WTC11 (cell line): ENCODE results near the gene HDAC7. TPM values are rescaled to one million over a fixed set of nuclear protein-coding genes. Genes with fewer than 3 reads are reported as not detected.

Experiments used
- ATAC-seq: fragments of 200-7000 bp; cut with Tn5 transposase; 2 replicates; pipeline ENCODE4 v1.10.0; 2021; ENCODE audit warnings: mild to moderate bottlenecking, moderate library complexity
- CTCF ChIA-PET: fragments of 300-600 bp; sonication (Branson Sonifier 250); formaldehyde crosslinking; loops from one replicate; lab custom pipeline; 2021; ENCODE audit warnings: antibody characterized with exemption; lab: Charles Lee
- POLR2A ChIA-PET: fragments of 350-600 bp; sonication (Branson Sonifier 250); formaldehyde crosslinking; loops from one replicate; lab custom pipeline; 2021; ENCODE audit warnings: antibody characterized with exemption; lab: Charles Lee
- DNase-seq: peaks from one replicate; pipeline ENCODE4 v3.0.0; 2021; ENCODE audit warnings: low spot score
- H3K27ac Mint-ChIP-seq: 2 replicates; pipeline ENCODE4 v1.8.0; 2021; ENCODE audit warnings: mixed read lengths
- H3K27me3 Mint-ChIP-seq: 2 replicates; pipeline ENCODE4 v1.8.0; 2021; ENCODE audit warnings: low read depth, mild to moderate bottlenecking, moderate library complexity, mixed read lengths
- H3K36me3 Mint-ChIP-seq: 2 replicates; pipeline ENCODE4 v1.8.0; 2021; ENCODE audit warnings: mixed read lengths
- H3K4me1 Mint-ChIP-seq: 2 replicates; pipeline ENCODE4 v1.8.0; 2022; ENCODE audit warnings: mixed read lengths
- H3K4me3 Mint-ChIP-seq: 2 replicates; pipeline ENCODE4 v1.8.0; 2021; ENCODE audit warnings: mild to moderate bottlenecking, moderate library complexity, mixed read lengths
- H3K9me3 Mint-ChIP-seq: 2 replicates; pipeline ENCODE4 v1.8.0; 2021; ENCODE audit warnings: mixed read lengths
- ATF1 ChIP-seq: sonication (generic); formaldehyde crosslinking; IDR thresholded peaks from 2 replicates; pipeline ENCODE4 v1.8.1; 2023; ENCODE audit warnings: mild to moderate bottlenecking, moderate library complexity, missing genetic modification reagents
- ATF3 ChIP-seq: sonication (generic); formaldehyde crosslinking; conservative IDR thresholded peaks from 2 replicates; pipeline ENCODE4 v1.8.1; 2022; ENCODE audit warnings: mild to moderate bottlenecking, missing genetic modification reagents
- CREM ChIP-seq: sonication (generic); formaldehyde crosslinking; IDR thresholded peaks from 2 replicates; pipeline ENCODE4 v1.8.1; 2022; ENCODE audit warnings: mild to moderate bottlenecking, missing genetic modification reagents, moderate library complexity
- FOXJ3 ChIP-seq: sonication (generic); formaldehyde crosslinking; IDR thresholded peaks from 2 replicates; pipeline ENCODE4 v1.9.0; 2021; ENCODE audit warnings: missing genetic modification reagents, mild to moderate bottlenecking, borderline replicate concordance
- FOXK1 ChIP-seq: sonication (generic); formaldehyde crosslinking; IDR thresholded peaks from 2 replicates; pipeline ENCODE4 v1.8.0; 2022; ENCODE audit warnings: mild to moderate bottlenecking, moderate library complexity, missing genetic modification reagents
- FOXP4 ChIP-seq: sonication (generic); formaldehyde crosslinking; IDR thresholded peaks from 2 replicates; pipeline ENCODE4 v1.8.0; 2022; ENCODE audit warnings: mild to moderate bottlenecking, missing genetic modification reagents
- MXD4 ChIP-seq: fragments of 250-450 bp; sonication (Bioruptor Pico); IDR thresholded peaks from 2 replicates; pipeline ENCODE4 v1.8.0; 2021; ENCODE audit warnings: mild to moderate bottlenecking, moderate library complexity, borderline replicate concordance
- STAT6 ChIP-seq: sonication (generic); formaldehyde crosslinking; conservative IDR thresholded peaks from 2 replicates; pipeline ENCODE4 v1.8.1; 2023; ENCODE audit warnings: mild to moderate bottlenecking, low read depth, missing genetic modification reagents, moderate library complexity
- TP53 ChIP-seq: sonication (generic); formaldehyde crosslinking; IDR thresholded peaks from 2 replicates; pipeline ENCODE4 v1.8.1; 2023; ENCODE audit warnings: mild to moderate bottlenecking, missing genetic modification reagents
- ZBTB21 ChIP-seq: sonication (generic); formaldehyde crosslinking; IDR thresholded peaks from 2 replicates; pipeline ENCODE4 v1.8.1; 2023; ENCODE audit warnings: mild to moderate bottlenecking, missing genetic modification reagents, borderline replicate concordance
- ZNF121 ChIP-seq: sonication (generic); formaldehyde crosslinking; IDR thresholded peaks from 2 replicates; pipeline ENCODE4 v1.8.0; 2023; ENCODE audit warnings: missing genetic modification reagents
- ZNF281 ChIP-seq: sonication (generic); formaldehyde crosslinking; IDR thresholded peaks from 2 replicates; pipeline ENCODE4 v1.8.0; 2023; ENCODE audit warnings: mild to moderate bottlenecking, missing genetic modification reagents
- total RNA-seq: library from RNA; stranded (reverse); gene quantifications from 3 replicates; pipeline ENCODE4 v1.2.3, GENCODE V29; 2021

HDAC7 gene
- total RNA-seq, 1 experiment from 2014 or later: 111 TPM

- TF ChIP-seq ZNF281 (CRISPR knock-in tag): 0 out of 2 replicates have a peak, but pooled peaks have one; percentile 30
Observed at GRCh38 chr12:47758834-47759690, 60.6 kb downstream of the HDAC7 start, which contains the start of gene RAPGEF3 (continued).

GRCh38 chr12:47758584-47758833, 61.2 kb downstream of the HDAC7 start:
- DNase-seq: no peak
- H3K4me1 Mint-ChIP-seq: peaks cover 55% of the 10 kb centered on the region
- CTCF ChIA-PET: interaction anchor here (0.6 to 10.5 kb wide), 25 partner anchors 9 to 1916 kb away, joined by 3 to 173 read pairs (median 5); partner anchors contain the start of genes HDAC7, RPAP3, SLC48A1 and TMEM106C
- TF ChIP-seq MXD4 (CRISPR knock-in tag) (no peak), CREM (CRISPR knock-in tag) (no peak), ATF1 (CRISPR knock-in tag) (no peak), FOXJ3 (no peak), ZBTB21 (no peak), ATF3 (CRISPR knock-in tag) (no peak)
- TF ChIP-seq, all 79 proteins: peak for 0
- POLR2A ChIA-PET: interaction anchor here (0.9 to 2.1 kb wide), 5 partner anchors 9 to 52 kb away, joined by 3 to 6 read pairs (median 4); partner anchors contain the start of gene SLC48A1
- Mint-ChIP-seq H3K27ac (no peak overlapping the region), H3K4me3 (peak overlapping the region; percentile 67), H3K36me3 (no peaks in the 10 kb centered on the region), H3K27me3 (no peaks in the 10 kb centered on the region; the same call in 1 of the 2 replicates), H3K9me3 (no peaks in the 10 kb centered on the region)
- peak; percentile 16 for ATAC-seq

- peak overlapping the region; percentile 67 for H3K4me3 Mint-ChIP-seq
- DNase-seq: no peak
- H3K27me3 Mint-ChIP-seq: no peaks in the 10 kb centered on the region; the same call in 1 of the 2 replicates
- ChIA-PET POLR2A (interaction anchor here (0.6 to 2.1 kb wide), 7 partner anchors 9 to 341 kb away, joined by 3 to 6 read pairs (median 4); partner anchors contain the start of gene SLC48A1), CTCF (interaction anchor here (0.6 to 10.5 kb wide), 27 partner anchors 10 to 1916 kb away, joined by 3 to 173 read pairs (median 5); partner anchors contain the start of genes HDAC7, RPAP3, SLC48A1 and TMEM106C)
- TF ChIP-seq FOXJ3 (no peak), STAT6 (CRISPR knock-in tag) (no peak), FOXP4 (no peak), FOXK1 (CRISPR knock-in tag) (0 out of 2 replicates have a peak, but pooled peaks have one; percentile 28), TP53 (CRISPR knock-in tag) (0 out of 2 replicates have a peak, but pooled peaks have one; percentile 24), MXD4 (CRISPR knock-in tag) (no peak), ZBTB21 (0 out of 2 replicates have a peak, but pooled peaks have one; percentile 42), ZNF121 (peak; percentile 66)
- H3K27ac Mint-ChIP-seq: no peak overlapping the region
- ATAC-seq: peak; percentile 36
- no peaks in the 10 kb centered on the region for H3K36me3 Mint-ChIP-seq
- H3K9me3 Mint-ChIP-seq: no peaks in the 10 kb centered on the region
- H3K4me1 Mint-ChIP-seq: peaks cover 58% of the 10 kb centered on the region
Observed at GRCh38 chr12:47757840-47758583, 61.7 kb downstream of the HDAC7 start.
